Ovary (tissue), 9 donors: Measurements from ENCODE around the gene INSR. TPM values are rescaled to one million over a fixed set of nuclear protein-coding genes. Genes with fewer than 3 reads are reported as not detected.

ENCODE experiments used
- DNase-seq, 5 donors: peaks; one replicate each; pipeline ENCODE4 v3.0.0-alpha.2; 2019 to 2020
- H3K27ac ChIP-seq, 2 donors: fragments of 200-600 bp; one replicate each; pipeline versions ENCODE4 v1.5.1 to v1.8.0; 2019 to 2022
- H3K27me3 ChIP-seq: fragments of 200-600 bp; one replicate; pipeline ENCODE4 v1.8.0; 2022
- H3K36me3 ChIP-seq: fragments of 200-600 bp; sonication (generic); one replicate; pipeline ENCODE4 v1.5.1; 2019
- H3K4me1 ChIP-seq: one replicate; pipeline ENCODE4 v1.8.1; 2013; ENCODE audit warnings: mild to moderate bottlenecking, moderate library complexity; ENCODE audit not compliant: insufficient read depth
- H3K4me3 ChIP-seq: fragments of 200-600 bp; sonication (generic); one replicate; pipeline ENCODE4 v1.5.1; 2017
- H3K9me3 ChIP-seq, 2 donors: fragments of 200-600 bp in 1 of 2; sonication (generic) in 1 of 2; one replicate each; pipeline versions ENCODE4 v1.5.1 to v1.8.1; 2013 to 2019; ENCODE audit warnings: mild to moderate bottlenecking in 1 of 2, moderate library complexity in 1 of 2
- CTCF ChIP-seq, 3 donors: fragments of 450-650 bp in 2 of 3; fragments of 200-600 bp in 1 of 3; IDR thresholded peaks; one replicate each; pipeline versions ENCODE4 v1.5.1 to v1.8.0; 2016 to 2022; ENCODE audit warnings: antibody characterized with exemption in 3 of 3, mild to moderate bottlenecking in 1 of 3
- EP300 ChIP-seq: sonication (generic); formaldehyde crosslinking; IDR thresholded peaks from one replicate; pipeline ENCODE4 v1.6.1; 2017; ENCODE audit warnings: antibody characterized with exemption
- POLR2A ChIP-seq: fragments of 450-650 bp; IDR thresholded peaks from one replicate; pipeline ENCODE4 v1.6.1; 2017; ENCODE audit warnings: antibody characterized with exemption, mild to moderate bottlenecking, moderate library complexity
- WGBS, 3 donors: extraction: QIAGEN DNeasy Blood & Tissue Kit in 1 of 3; methylation state at CpG; one replicate each; pipeline versions ENCODE4 v1.1.5 to v1.1.7; 2013 to 2017; 5-methylcytosine and 5-hydroxymethylcytosine counted together
- intact Hi-C, 4 donors: fragments of 100-400 bp; cut with DNase I; formaldehyde crosslinking; loops; one replicate each; pipeline versions ENCODE4 v1.11.0 to v1.15.1; 2022 to 2023
- polyA plus RNA-seq, 2 donors: library from polyadenylated mRNA; stranded (reverse); fragments of 200-250 nt in 1 of 2; fragments of 350-450 nt in 1 of 2; fragmentation: Illumina TruSeq in 1 of 2; extraction: RNeasy Lipid Tissue Mini Kit (QIAGEN cat#74804) in 1 of 2; gene quantifications; one replicate each; pipeline ENCODE4 v1.2.3, GENCODE V29; 2013 to 2014
- total RNA-seq, 7 donors: library from RNA; depleted of rRNA in 2 of 7; stranded (reverse); fragments of >200 nt in 2 of 7; fragmentation: NEBNext Ultra II Directional in 3 of 7; extraction: Animal tissue kit (Norgen Biotek cat#: 25700) in 3 of 7; gene quantifications; one replicate each; pipeline versions ENCODE4 v1.1.0 to v1.2.4, GENCODE V29; 2016 to 2023
- donor health status: DM: no; HTN: no; CAD: no; lungs with moderate emphysema.
- donor health status: DM: no; HTN: no; CAD: no.
- donor health status: Bipolar disorder and iron deficiency.
- donor health status: DM: yes; HTN: yes; CAD: no.
- donor health status: DM: no; HTN: no; CAD: no.
- donor health status: DM: yes; HTN: yes; CAD: no.

Gene INSR
- total and polyA plus RNA-seq, 9 donors: 30.2 to 203 (median 93.3) TPM

GRCh38 chr19:7268705-7269098 is 25.5 kb downstream of the INSR start:
- no peaks in the 10 kb centered on the region for H3K9me3 ChIP-seq
- TF ChIP-seq POLR2A (no peak), CTCF (IDR thresholded peaks at IDR 0.05) (no peak), EP300 (no peak)
- intact Hi-C loops: no loop called here
- no peaks in the 10 kb centered on the region for H3K27me3 ChIP-seq
- H3K4me3 ChIP-seq: no peak overlapping the region
- no peak overlapping the region for H3K27ac ChIP-seq
- H3K36me3 ChIP-seq: no peaks in the 10 kb centered on the region
- WGBS, 3 donors: 88 to 89% (median 89%) methylated on average over 5 of the region's 5 CpGs
- peaks cover 6% of the 10 kb centered on the region for H3K4me1 ChIP-seq
- no peak for DNase-seq

GRCh38 chr19:7267792-7268704 is 26.2 kb downstream of the INSR start:
- no peaks in the 10 kb centered on the region for H3K9me3 ChIP-seq
- intact Hi-C loops: no loop called here
- no peak for DNase-seq
- peaks cover 6% of the 10 kb centered on the region for H3K4me1 ChIP-seq
- H3K4me3 ChIP-seq: no peak overlapping the region
- no peaks in the 10 kb centered on the region for H3K36me3 ChIP-seq
- TF ChIP-seq EP300 (no peak), POLR2A (no peak), CTCF (IDR thresholded peaks at IDR 0.05) (no peak)
- WGBS, 3 donors: 88 to 91% (median 89%) methylated on average over 22 of the region's 22 CpGs
- H3K27me3 ChIP-seq: no peaks in the 10 kb centered on the region
- H3K27ac ChIP-seq: no peak overlapping the region

- intact Hi-C loops: no loop called here
- Histone ChIP-seq H3K4me3 (no peak overlapping the region), H3K27ac (no peak overlapping the region), H3K36me3 (no peaks in the 10 kb centered on the region), H3K9me3 (no peaks in the 10 kb centered on the region), H3K4me1 (peaks cover 9% of the 10 kb centered on the region), H3K27me3 (no peaks in the 10 kb centered on the region)
- no peak for TF ChIP-seq CTCF (IDR thresholded peaks at IDR 0.05)
- TF ChIP-seq EP300: no peak
- no peak for TF ChIP-seq POLR2A
- DNase-seq: no peak
- whole genome bisulfite sequencing, 3 donors: 90 to 94% (median 92%) methylated on average over 7 of the region's 7 CpGs
These were observed 27.4 kb downstream of the INSR start for GRCh38 chr19:7266832-7267231.

- Histone ChIP-seq H3K4me3 (no peak overlapping the region), H3K27me3 (no peaks in the 10 kb centered on the region), H3K9me3 (no peaks in the 10 kb centered on the region), H3K27ac (no peak overlapping the region), H3K36me3 (no peaks in the 10 kb centered on the region), H3K4me1 (peaks cover 16% of the 10 kb centered on the region)
- TF ChIP-seq CTCF (IDR thresholded peaks at IDR 0.05) (no peak), POLR2A (no peak), EP300 (no peak)
- DNase-seq: no peak
- 14 to 24% (median 17%) methylated on average over 5 of the region's 5 CpGs for WGBS, 3 donors
- intact Hi-C loops: no loop called here
These were observed 28.3 kb downstream of the INSR start for GRCh38 chr19:7265963-7266362.
